Suprapubic skin (tissue), 4 donors: ENCODE data around the gene PDYN. TPM values are rescaled to one million over a fixed set of nuclear protein-coding genes. Genes with fewer than 3 reads are reported as not detected.
A peak's percentile ranks its signal among the peaks of the same experiment; 100 is the strongest.
"Not testable (repeated sequence)": the region's sequence is repeated elsewhere in the genome, so short reads cannot be mapped to it uniquely, and the experiment has no call there.

Experiments used
- DNase-seq, 2 donors: peaks; one replicate each; pipeline ENCODE4 v3.0.0-alpha.2; 2019; ENCODE audit warnings: low spot score in 2 of 2
- H3K27ac ChIP-seq: fragments of 200-600 bp; sonication (generic); one replicate; pipeline ENCODE4 v1.5.1; 2019
- H3K27me3 ChIP-seq: fragments of 200-600 bp; sonication (generic); one replicate; pipeline ENCODE4 v1.5.1; 2019
- H3K36me3 ChIP-seq: fragments of 200-600 bp; sonication (generic); one replicate; pipeline ENCODE4 v1.5.1; 2019
- H3K4me1 ChIP-seq: fragments of 200-600 bp; sonication (generic); one replicate; pipeline ENCODE4 v1.5.1; 2019
- H3K4me3 ChIP-seq: fragments of 200-600 bp; sonication (generic); one replicate; pipeline ENCODE4 v1.5.1; 2019; ENCODE audit warnings: mild to moderate bottlenecking
- H3K9me3 ChIP-seq: fragments of 200-600 bp; sonication (generic); one replicate; pipeline ENCODE4 v1.5.1; 2019
- EP300 ChIP-seq: sonication (generic); formaldehyde crosslinking; IDR thresholded peaks from one replicate; pipeline ENCODE4 v1.6.1; 2017; ENCODE audit warnings: antibody characterized with exemption
- POLR2A ChIP-seq, 2 donors: fragments of 450-650 bp; IDR thresholded peaks; one replicate each; pipeline ENCODE4 v1.6.1; 2017; ENCODE audit warnings: antibody characterized with exemption in 2 of 2, mild to moderate bottlenecking in 2 of 2, moderate library complexity in 2 of 2
- POLR2AphosphoS5 ChIP-seq, 3 donors: sonication (generic); formaldehyde crosslinking; IDR thresholded peaks; one replicate each; pipeline ENCODE4 v1.6.1; 2017; ENCODE audit warnings: antibody characterized with exemption in 3 of 3
- WGBS: methylation state at CpG from one replicate; pipeline ENCODE4 v1.1.5; 2018; 5-methylcytosine and 5-hydroxymethylcytosine counted together
- total RNA-seq, 4 donors: library from RNA; depleted of rRNA; stranded (reverse); fragments of >200 nt; gene quantifications; one replicate each; pipeline ENCODE4 v1.1.0, GENCODE V29; 2016
- TF ChIP-seq, protein P1 (sequence below), 2 donors: fragments of 200-600 bp in 1 of 2; fragments of 450-650 bp in 1 of 2; sonication (generic) in 1 of 2; IDR thresholded peaks; one replicate each; pipeline ENCODE4 v1.5.1; 2016 to 2019; ENCODE audit warnings: antibody characterized with exemption in 2 of 2, mild to moderate bottlenecking in 1 of 2, moderate library complexity in 1 of 2

PDYN gene
- total RNA-seq, result not detected

GRCh38 chr20:1993986-1994385 lies at the start of gene PDYN:
TSS of gene PDYN (minus strand) at chr20:1994058. CDS start at chr20:1983084, 10,974 bp downstream.
- peak in 1 of 2 donors; percentile 21 for DNase-seq
- no peak within 1 kb of the TSS for H3K27ac ChIP-seq
- H3K4me1 ChIP-seq, result no peaks in the 10 kb centered on the region
- H3K36me3 ChIP-seq, result no peaks in the 10 kb centered on the region
- TF ChIP-seq POLR2AphosphoS5 (IDR thresholded peaks at IDR 0.05), result no peak
- TF ChIP-seq POLR2A (IDR thresholded peaks at IDR 0.05), result no peak
- TF ChIP-seq EP300, result no peak
- TF ChIP-seq, protein P1, sequence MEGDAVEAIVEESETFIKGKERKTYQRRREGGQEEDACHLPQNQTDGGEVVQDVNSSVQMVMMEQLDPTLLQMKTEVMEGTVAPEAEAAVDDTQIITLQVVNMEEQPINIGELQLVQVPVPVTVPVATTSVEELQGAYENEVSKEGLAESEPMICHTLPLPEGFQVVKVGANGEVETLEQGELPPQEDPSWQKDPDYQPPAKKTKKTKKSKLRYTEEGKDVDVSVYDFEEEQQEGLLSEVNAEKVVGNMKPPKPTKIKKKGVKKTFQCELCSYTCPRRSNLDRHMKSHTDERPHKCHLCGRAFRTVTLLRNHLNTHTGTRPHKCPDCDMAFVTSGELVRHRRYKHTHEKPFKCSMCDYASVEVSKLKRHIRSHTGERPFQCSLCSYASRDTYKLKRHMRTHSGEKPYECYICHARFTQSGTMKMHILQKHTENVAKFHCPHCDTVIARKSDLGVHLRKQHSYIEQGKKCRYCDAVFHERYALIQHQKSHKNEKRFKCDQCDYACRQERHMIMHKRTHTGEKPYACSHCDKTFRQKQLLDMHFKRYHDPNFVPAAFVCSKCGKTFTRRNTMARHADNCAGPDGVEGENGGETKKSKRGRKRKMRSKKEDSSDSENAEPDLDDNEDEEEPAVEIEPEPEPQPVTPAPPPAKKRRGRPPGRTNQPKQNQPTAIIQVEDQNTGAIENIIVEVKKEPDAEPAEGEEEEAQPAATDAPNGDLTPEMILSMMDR (IDR thresholded peaks at IDR 0.05), result no peak
- peaks cover 75% of the 10 kb centered on the region for H3K27me3 ChIP-seq
- no peak within 1 kb of the TSS for H3K4me3 ChIP-seq
- no peaks in the 10 kb centered on the region for H3K9me3 ChIP-seq
- 32% methylated on average over 9 of the region's 9 CpGs for WGBS

- H3K9me3 ChIP-seq, result no peaks in the 10 kb centered on the region
- peaks cover 19% of the 10 kb centered on the region for H3K27me3 ChIP-seq
- TF ChIP-seq POLR2A (IDR thresholded peaks at IDR 0.05), result no peak
- TF ChIP-seq POLR2AphosphoS5 (IDR thresholded peaks at IDR 0.05), result no peak
- WGBS, result 45% methylated on average over 6 of the region's 6 CpGs
- no peak overlapping the region for H3K27ac ChIP-seq
- no peaks in the 10 kb centered on the region for H3K36me3 ChIP-seq
- DNase-seq, result no peak
- no peaks in the 10 kb centered on the region for H3K4me1 ChIP-seq
- H3K4me3 ChIP-seq, result no peak overlapping the region
Measured at GRCh38 chr20:2042400-2042799, 48.5 kb upstream of the PDYN start.

DNA sequence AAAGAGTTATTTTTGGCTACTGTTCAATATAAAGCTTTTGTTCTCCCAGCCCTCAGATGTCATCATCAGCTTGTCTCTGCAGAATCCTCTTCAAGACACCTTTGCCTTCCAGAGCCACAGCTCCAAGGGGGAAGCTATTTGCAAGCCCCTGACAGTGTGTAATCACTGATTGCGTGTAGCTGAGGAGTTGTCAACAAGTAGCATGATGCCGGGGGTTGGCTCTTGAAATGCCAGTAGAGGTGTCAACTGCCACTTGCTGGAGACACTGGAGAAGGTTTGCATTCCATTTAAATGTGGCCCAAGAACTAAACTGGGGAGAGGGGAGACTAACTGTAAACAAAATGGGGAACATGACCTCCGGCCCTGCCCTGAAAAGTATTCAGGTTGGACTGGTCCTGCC lies 44.3 kb upstream of the PDYN start:
- Histone ChIP-seq H3K9me3 (no peaks in the 10 kb centered on the region), H3K27me3 (peaks cover 33% of the 10 kb centered on the region), H3K4me3 (no peak overlapping the region), H3K27ac (no peak overlapping the region), H3K36me3 (no peaks in the 10 kb centered on the region), H3K4me1 (no peaks in the 10 kb centered on the region)
- DNase-seq, result no peak
- TF ChIP-seq POLR2A (IDR thresholded peaks at IDR 0.05) (no peak), POLR2AphosphoS5 (IDR thresholded peaks at IDR 0.05) (no peak), EP300 (no peak)
- TF ChIP-seq, protein P1 (IDR thresholded peaks at IDR 0.05), result no peak
- WGBS, result 16% methylated on average over 3 of the region's 3 CpGs

- peaks cover 35% of the 10 kb centered on the region for H3K27me3 ChIP-seq
- no peaks in the 10 kb centered on the region for H3K4me1 ChIP-seq
- H3K4me3 ChIP-seq, result no peak overlapping the region
- 85% methylated on average over 4 of the region's 4 CpGs for WGBS
- DNase-seq, result no peak
- H3K27ac ChIP-seq, result no peak overlapping the region
- H3K36me3 ChIP-seq, result no peaks in the 10 kb centered on the region
- no peaks in the 10 kb centered on the region for H3K9me3 ChIP-seq
- TF ChIP-seq, protein P1 (IDR thresholded peaks at IDR 0.05), result no peak
- TF ChIP-seq EP300, result no peak
- TF ChIP-seq POLR2AphosphoS5 (IDR thresholded peaks at IDR 0.05), result no peak
- no peak for TF ChIP-seq POLR2A (IDR thresholded peaks at IDR 0.05)
Measured at GRCh38 chr20:2037296-2037914, 43.5 kb upstream of the PDYN start.

DNA sequence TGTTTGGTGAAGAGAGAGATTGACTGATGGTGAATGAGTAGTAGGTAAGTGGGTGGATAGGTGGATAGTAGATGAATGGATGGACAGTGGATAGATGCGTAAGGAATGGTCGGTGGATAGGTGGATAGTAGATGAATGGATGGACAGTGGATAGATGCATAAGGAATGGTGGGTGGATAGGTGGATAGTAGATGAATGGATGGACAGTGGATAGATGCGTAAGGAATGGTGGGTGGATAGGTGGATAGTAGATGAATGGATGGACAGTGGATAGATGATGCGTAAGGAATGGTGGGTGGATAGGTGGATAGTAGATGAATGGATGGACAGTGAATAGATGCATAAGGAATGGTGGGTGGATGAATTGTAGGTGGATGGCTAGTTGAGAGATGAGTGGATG lies 42.5 kb upstream of the PDYN start:
- not testable (repeated sequence) for H3K4me1 ChIP-seq, H3K27ac ChIP-seq, DNase-seq, H3K9me3 ChIP-seq, H3K4me3 ChIP-seq, H3K36me3 ChIP-seq
- peaks cover 42% of the 10 kb centered on the region for H3K27me3 ChIP-seq
- 94% methylated on average over 4 of the region's 4 CpGs for WGBS

- Histone ChIP-seq H3K36me3 (no peaks in the 10 kb centered on the region), H3K27ac (no peak overlapping the region), H3K4me1 (no peaks in the 10 kb centered on the region), H3K27me3 (peaks cover 32% of the 10 kb centered on the region), H3K9me3 (no peaks in the 10 kb centered on the region), H3K4me3 (no peak overlapping the region)
- TF ChIP-seq EP300, result no peak
- TF ChIP-seq, protein P1 (IDR thresholded peaks at IDR 0.05), result no peak
- no peak for TF ChIP-seq POLR2A (IDR thresholded peaks at IDR 0.05)
- no peak for TF ChIP-seq POLR2AphosphoS5 (IDR thresholded peaks at IDR 0.05)
- 22% methylated on average over 5 of the region's 5 CpGs for WGBS
- DNase-seq, result no peak
Measured at GRCh38 chr20:2032168-2032567, 38.3 kb upstream of the PDYN start.
